NCI-H2081 (cell line): ENCODE data around the gene PTCRA.

Experiments used
- DNase-seq, 2 experiments: peaks; one replicate each; lab custom pipeline; 2025; lab: John Stamatoyannopoulos, UW

The PTCRA gene

GRCh38 chr6:42904467-42904866 lies 11.4 kb upstream of the PTCRA start:
- no peak for DNase-seq

- no peak for DNase-seq
These were observed 8.5 kb upstream of the PTCRA start for GRCh38 chr6:42907336-42907735.

- no peak for DNase-seq
These were observed 6.0 kb upstream of the PTCRA start for GRCh38 chr6:42909835-42910234.

GRCh38 chr6:42911171-42912021 lies 4.5 kb upstream of the PTCRA start:
- no peak for DNase-seq

GRCh38 chr6:42914546-42914945 lies 1.3 kb upstream of the PTCRA start:
- DNase-seq, result no peak

- no peak for DNase-seq
These were observed 435 bp downstream of the PTCRA start for GRCh38 chr6:42916288-42916687.

GRCh38 chr6:42921801-42922200 lies 5.9 kb downstream of the PTCRA start:
- no peak for DNase-seq

- no peak for DNase-seq
These were observed 7.8 kb downstream of the PTCRA start for GRCh38 chr6:42923666-42924065.

- DNase-seq, result no peak
These were observed 9.5 kb downstream of the PTCRA start for GRCh38 chr6:42925248-42925857.

- DNase-seq, result peak; percentile 93 to 98
These were observed 13.3 kb downstream of the PTCRA start, which contains the start of gene CNPY3 for GRCh38 chr6:42928986-42929820. TSS of gene CNPY3 (plus strand) at chr6:42929480. CDS start at chr6:42929571, 91 bp downstream.

- DNase-seq, result peak; percentile 38 to 50
These were observed 14.0 kb downstream of the PTCRA start for GRCh38 chr6:42929821-42930360.

- DNase-seq, result no peak
These were observed 16.6 kb downstream of the PTCRA start for GRCh38 chr6:42932412-42932811.

GRCh38 chr6:42933205-42933604 lies 17.4 kb downstream of the PTCRA start:
- no peak for DNase-seq

- no peak for DNase-seq
These were observed 19.5 kb downstream of the PTCRA start for GRCh38 chr6:42935322-42935721.

- no peak for DNase-seq
These were observed 20.5 kb downstream of the PTCRA start for GRCh38 chr6:42936398-42936797.

- DNase-seq, result no peak
These were observed 21.9 kb downstream of the PTCRA start for GRCh38 chr6:42937548-42938427.

GRCh38 chr6:42938428-42938796 lies 22.6 kb downstream of the PTCRA start:
- no peak for DNase-seq

GRCh38 chr6:42938987-42939809 lies 23.3 kb downstream of the PTCRA start:
- DNase-seq, result no peak

GRCh38 chr6:42939810-42940167 lies 23.9 kb downstream of the PTCRA start:
- DNase-seq, result no peak

- no peak for DNase-seq
These were observed 24.7 kb downstream of the PTCRA start for GRCh38 chr6:42940493-42941045.
